ENCODE results near the gene MASP2.
"Not testable (repeated sequence)": the region's sequence is repeated elsewhere in the genome, so short reads cannot be mapped to it uniquely, and the experiment has no call there.

The MASP2 gene

GRCh38 chr1:11058595-11059154 lies 11.6 kb upstream of the MASP2 start:
- no peak for DNase-seq (ENCODE audit: low read depth, low spot score)

DNA sequence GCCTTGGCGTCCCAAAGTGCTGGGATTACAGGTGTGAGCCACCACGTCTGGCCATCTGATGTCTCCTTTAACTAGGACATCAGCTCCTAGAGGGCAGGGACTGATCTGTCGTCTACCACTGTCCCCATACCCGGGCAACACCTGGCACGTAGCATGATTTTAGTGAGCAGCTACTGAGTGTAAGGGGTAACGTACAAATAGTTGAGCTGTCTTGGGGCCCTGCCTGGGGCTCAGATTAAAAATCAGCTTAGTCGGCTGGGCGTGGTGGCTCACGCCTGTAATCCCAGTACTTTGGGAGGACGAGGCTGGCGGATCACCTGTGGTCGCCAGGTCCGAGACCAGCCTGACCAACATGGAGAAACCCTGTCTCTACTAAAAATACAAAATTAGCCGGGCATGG lies 11.0 kb upstream of the MASP2 start:
- DNase-seq (ENCODE audit: low read depth, low spot score) = no peak

DNA sequence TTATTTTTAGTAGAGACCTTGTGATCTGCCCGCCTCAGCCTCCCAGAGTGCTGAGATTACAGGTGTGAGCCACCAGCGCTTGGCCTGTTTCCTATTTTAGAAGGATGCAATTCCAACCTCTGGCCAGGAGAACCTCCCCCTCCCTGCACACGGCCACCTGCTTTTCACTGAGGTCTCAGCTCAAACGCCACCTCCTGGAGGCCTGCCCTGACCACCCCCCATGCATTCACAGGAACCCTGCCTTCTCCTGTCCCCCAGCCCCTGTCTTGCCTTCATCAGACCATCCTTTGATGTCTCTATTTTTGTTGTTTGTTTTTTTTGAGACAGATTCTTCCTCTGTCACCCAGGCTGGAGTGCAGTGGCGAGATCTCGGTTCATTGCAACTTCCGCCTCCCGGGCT lies 10.4 kb upstream of the MASP2 start:
- no peak for DNase-seq (ENCODE audit: low read depth, low spot score)

GRCh38 chr1:11056504-11056903 lies 9.5 kb upstream of the MASP2 start:
- DNase-seq (ENCODE audit: low read depth, low spot score) = no peak

DNA sequence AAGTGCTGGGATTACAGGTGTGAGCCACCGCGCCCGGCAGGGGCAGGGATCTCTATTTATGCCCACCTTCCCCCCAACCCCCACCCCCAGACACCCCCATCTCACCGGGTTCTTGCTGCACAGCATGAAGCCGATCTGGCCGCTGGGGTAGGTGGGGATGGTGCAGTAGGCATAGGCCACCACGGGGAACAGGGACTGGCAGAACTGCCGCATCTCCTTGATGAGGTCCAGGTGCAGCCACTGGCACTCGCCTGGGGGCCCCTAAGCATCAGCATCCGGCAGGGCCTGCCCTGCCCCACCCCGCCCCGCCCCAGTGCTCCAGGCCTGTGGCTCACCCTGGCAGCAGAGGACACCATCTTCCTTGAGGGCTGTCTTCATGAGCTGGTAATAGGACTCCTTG lies 8.6 kb upstream of the MASP2 start:
- no peak for DNase-seq (ENCODE audit: low read depth, low spot score)

- no peak for DNase-seq (ENCODE audit: low read depth, low spot score)
These were observed 7.6 kb upstream of the MASP2 start for GRCh38 chr1:11054666-11055065.

DNA sequence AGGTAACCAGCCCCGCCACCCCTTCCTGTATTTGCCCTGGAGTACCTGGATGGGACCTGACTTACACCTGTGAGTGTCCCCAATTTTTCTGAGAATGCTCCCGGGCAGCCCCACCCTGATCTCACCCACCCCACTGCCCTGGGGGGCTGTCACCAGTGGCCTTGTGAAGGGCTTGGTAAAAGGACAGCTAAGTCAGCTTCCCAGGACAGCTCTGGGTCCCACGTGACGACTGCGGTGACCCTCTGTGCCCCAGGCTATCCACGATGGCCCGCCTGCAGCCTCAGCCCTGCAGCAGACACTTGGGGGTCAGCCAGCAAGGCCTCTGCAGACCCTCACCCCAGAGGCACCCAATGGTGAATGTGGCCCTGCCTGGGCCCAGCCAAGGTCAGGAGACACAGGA lies 7.1 kb upstream of the MASP2 start:
- DNase-seq (ENCODE audit: low read depth, low spot score) = no peak

DNA sequence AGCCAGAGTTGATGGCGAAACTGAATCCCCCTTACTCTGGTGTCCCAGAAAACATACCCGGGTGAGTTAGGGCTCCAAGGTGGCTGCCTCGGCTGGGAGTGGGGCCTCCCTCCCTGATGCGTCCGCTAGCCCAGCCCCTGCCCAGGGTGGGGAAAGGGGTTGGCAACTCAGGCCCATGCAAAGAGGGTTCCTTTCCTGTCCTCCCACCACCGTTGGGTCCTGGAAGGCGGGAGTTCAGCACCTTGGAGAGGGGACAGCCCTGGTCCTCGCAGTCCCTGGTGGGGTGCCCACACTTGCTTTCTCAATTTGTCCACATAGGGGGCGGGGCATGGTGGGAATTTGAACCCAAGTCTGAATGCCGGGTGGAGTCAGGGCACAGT lies 6.7 kb upstream of the MASP2 start:
- no peak for DNase-seq (ENCODE audit: low read depth, low spot score)

DNA sequence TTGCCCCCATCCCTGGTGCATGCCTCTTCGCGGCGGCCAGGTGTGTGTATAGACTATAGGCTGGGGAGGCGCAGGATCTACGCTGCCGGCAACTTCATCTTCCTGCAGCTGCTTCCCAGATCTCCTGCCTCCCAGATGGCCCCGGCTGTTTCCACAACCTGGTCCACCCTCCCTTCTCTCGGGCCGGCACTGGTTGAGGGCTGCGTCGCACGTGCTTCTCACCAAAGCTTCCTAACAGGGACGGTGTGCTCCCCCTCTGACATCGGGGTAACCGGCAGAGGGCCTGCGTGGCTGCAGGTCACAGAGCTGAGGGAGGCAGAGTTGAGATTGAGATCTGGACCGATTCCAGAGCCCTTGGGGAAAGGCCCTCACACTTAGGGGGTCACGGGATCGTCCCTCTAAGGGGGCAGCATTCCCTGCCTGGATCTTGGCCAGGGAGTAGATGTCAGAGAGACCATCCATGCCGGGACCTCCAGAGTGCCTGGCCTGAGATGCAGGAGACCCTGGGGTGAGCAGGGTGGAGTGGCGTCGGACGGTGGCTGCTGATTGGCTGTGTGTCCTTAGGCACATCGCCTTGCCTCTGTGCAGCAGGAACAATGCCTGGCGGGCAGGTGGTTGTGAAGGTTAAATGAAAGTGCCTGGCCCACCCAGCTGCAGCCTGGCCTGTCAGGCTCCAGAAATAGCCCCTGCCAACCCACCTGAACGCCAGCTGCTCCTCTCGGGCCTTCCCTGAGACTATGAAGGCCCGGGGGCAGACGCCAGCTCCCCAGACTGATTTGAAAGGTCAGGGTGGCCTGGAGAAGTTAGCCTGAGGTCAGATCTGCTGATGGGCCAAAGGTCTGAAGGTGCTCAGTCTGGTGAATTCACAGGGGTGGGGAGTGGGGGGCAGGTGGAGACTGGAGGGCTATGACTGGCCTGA lies 6.1 kb upstream of the MASP2 start:
- DNase-seq (ENCODE audit: low read depth, low spot score) = no peak

DNA sequence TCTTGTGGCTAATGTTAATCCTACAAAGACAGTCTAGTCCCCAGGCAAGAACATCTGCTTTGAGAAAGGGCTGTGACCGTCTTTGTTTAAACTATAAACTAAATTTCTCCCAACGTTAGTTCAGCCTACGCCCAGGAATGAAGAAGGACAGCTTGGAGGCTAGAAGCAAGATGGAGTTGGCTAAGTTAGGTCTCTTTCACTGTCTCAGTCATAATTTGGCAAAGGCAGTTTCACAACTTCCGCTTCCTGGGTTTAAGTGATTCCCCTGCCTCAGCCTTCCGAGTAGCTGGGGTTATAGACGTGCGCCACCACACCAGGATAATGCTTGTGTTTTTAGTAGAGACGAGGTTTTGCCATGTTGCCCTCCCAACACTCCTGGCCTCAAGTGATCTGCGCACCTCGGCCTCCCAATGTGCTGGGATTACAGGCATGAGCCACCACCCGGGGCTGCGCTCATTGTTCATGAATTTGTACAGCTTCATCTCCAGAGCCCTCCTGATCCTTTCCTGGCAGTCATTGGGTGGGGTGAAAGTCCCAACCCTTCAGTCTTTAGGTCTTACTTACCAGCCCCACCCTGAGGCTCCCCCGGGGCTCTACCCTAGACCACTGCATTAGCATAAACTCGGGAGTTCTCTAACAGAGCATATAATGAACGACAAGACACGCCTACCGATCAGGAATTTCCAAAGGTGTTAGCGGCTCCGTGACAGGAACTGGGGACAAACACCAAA lies 4.9 kb upstream of the MASP2 start:
- DNase-seq (ENCODE audit: low read depth, low spot score) = no peak

DNA sequence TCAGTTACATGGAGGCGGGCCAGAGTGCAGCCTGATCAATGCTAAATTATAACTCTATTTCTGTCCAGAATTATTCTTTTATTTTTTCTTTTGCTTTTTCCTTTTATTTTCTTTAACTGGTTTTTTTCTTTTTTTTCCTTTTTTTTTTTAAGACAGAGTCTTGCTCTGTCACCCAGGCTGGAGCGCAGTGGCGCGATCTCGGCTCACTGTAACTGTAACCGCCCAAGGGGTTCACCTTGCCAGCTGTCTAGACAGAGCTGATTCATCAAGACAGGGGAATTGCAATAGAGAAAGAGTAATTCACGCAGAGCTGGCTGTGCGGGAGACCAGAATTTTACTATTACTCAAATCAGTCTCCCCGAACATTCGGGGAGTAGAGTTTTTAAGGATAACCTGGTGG lies 4.1 kb upstream of the MASP2 start:
- DNase-seq (ENCODE audit: low read depth, low spot score) = not testable (repeated sequence)

DNA sequence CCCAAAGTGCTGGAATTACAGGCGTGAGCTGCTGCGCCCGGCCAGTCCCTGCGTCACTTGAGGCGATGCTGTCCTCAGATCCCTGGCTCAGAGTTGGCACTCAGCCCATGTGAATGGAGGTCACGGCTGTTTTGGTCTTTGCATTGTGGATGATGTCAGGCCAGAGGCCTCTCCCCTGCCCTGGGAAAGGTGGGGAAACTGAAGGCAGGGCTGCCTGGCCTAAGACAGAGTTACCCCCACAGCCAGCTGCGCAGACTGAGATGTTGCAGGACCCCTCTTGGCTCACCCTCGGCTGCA lies 821 bp downstream of the MASP2 start:
- DNase-seq (ENCODE audit: low read depth, low spot score) = no peak

GRCh38 chr1:11045428-11046269 lies 1.4 kb downstream of the MASP2 start:
- DNase-seq (ENCODE audit: low read depth, low spot score) = no peak

DNA sequence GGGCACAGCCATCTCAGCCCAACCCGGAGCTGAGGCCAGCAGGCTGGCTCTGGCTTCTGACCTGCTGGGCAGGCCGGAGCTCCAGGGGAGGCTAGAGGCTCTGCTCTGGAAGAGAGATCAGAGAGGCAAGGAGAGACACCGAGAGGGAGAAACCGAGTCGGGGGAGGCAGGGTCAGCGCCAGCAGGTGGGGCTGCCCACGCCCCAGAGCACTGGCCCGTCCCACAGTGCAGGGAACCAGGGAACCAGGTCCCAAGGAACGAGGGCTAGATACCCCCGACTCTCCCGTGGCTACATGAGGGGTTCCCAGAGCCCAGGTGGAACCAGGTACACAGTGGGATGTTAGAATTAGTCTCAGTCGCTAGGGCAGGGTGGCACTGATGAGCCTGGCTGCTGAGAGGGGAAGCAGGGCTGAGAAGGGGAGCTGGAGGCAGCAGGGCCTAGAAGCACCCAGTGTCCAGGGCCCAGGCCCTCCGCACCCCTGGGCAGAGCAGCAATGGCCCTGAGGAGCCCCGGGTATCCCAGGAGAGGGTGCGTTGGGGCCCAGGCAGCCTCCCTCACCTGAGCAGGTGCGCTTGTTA lies 2.1 kb downstream of the MASP2 start:
- DNase-seq (ENCODE audit: low read depth, low spot score) = no peak

DNA sequence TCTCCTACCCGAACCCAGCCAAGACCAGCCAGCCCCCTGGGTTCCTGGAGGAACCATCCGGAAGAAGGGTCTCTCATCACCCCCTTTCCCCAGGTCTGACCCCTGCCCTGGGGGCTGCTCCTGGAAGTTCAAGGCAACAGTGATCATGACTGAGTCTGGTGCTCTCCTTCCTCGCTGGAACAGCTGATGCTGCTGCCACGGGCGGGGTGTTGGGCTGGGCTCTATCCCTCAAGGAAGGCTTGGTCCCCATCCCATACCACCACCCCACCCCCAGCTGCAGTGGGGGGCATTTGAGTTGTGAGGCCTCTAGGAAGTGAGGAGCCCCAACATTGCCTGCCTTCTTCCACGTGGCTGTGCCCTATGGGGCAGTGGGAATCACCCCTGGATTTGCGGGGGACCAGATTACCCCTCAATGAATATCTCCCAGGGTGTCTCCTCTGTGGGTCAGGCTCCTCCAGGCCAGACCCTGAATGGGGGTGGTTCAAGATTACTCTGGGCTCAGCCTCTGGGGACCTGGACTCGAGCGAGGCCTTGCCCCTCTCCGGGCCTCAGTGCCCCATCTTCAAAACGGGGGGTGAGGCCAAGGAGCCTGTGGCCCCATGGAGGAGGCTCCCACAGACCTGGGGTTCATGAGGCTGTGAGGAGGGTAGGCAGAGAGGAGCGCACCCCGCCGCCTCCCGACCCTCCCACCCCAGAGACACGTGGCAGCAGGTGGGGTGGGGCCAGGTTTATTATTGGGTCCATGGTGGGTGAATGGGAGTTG lies 2.8 kb downstream of the MASP2 start:
- no peak for DNase-seq (ENCODE audit: low read depth, low spot score)

GRCh38 chr1:11042995-11043874 lies 3.8 kb downstream of the MASP2 start:
- DNase-seq (ENCODE audit: low read depth, low spot score) = no peak

- DNase-seq (ENCODE audit: low read depth, low spot score) = no peak
These were observed 5.0 kb downstream of the MASP2 start for GRCh38 chr1:11042065-11042464.

- no peak for DNase-seq (ENCODE audit: low read depth, low spot score)
These were observed 6.0 kb downstream of the MASP2 start for GRCh38 chr1:11041048-11041447.

DNA sequence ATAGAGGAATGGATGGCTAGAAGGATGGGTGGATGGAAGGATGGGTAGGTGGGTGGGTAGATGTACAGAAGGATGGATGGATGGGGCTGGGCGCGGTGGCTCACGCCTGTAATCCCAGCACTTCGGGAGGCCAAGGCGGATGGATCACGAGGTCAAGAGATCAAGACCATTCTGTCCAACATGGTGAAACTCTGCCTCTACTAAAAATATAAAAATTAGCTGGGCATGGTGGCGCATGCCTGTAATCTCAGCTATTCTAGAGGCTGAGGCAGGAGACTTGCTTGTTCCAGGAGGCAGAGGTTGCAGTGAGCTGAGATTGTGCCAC lies 7.0 kb downstream of the MASP2 start:
- not testable (repeated sequence) for DNase-seq (ENCODE audit: low read depth, low spot score)

All from activated CD4-positive, CD25-positive, alpha-beta regulatory T cell treated with anti-CD3 and anti-CD28 coated beads, Interleukin-2, amount 50 U/mL, for 16 hours (primary cell).